Measurements from ENCODE around the gene KCNJ6. TPM values are rescaled to one million over a fixed set of nuclear protein-coding genes. Genes with fewer than 3 reads are reported as not detected.

KCNJ6 gene
- total and polyA plus RNA-seq, 9 of the 15 experiments (the other 6 are each of a cell fraction or from before 2014, with no cell fraction given), result 0.06 to 0.21 (median 0.13) TPM; not detected in 1

DNA sequence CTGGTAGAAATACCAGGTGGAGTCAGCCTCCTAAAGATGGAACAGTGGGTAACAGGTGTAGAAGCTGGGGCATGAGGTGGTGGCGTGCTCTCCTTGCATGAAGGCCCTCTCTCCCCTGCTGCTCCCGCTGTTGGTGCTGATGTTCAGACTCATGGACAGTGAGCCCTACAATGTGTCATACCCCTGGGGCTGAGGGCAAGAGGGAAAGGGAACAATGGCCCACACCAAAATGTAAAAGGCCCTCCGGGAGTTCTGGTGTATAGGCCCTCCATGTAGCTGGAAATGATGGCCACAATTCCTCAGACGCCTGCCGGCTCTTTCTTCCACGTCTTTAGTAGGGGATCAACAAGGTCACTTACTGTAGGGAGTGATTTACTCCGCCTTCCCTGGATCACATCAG is 354.8 kb downstream of the KCNJ6 start:
- Histone ChIP-seq H3K9me1 (ENCODE audit: control insufficient read depth, insufficient read depth, low read length) (no peaks in the 10 kb centered on the region), H3K4me3 (no peak overlapping the region), H4K20me1 (replicated peaks; ENCODE audit: control insufficient read depth, insufficient read depth, low read length) (no peaks in the 10 kb centered on the region), H3K4me2 (ENCODE audit: insufficient read depth, low read length) (no peak overlapping the region), H3K27ac (ENCODE audit: extremely low read depth, low read depth, low read length) (no peak overlapping the region), H2AFZ (ENCODE audit: low read depth, low read length) (peak overlapping the region; percentile 60; the same call in 1 of the 2 replicates), H3K36me3 (ENCODE audit: control insufficient read depth, insufficient read depth, low read length) (no peaks in the 10 kb centered on the region), H3K9me3 (replicated peaks; ENCODE audit: control insufficient read depth, insufficient read depth, low read depth, low read length) (peaks cover 10% of the 10 kb centered on the region), H3K79me2 (ENCODE audit: control insufficient read depth, insufficient read depth, low read length) (peaks cover 10% of the 10 kb centered on the region), H3K4me1 (replicated peaks in 1 of 2; ENCODE audit: control insufficient read depth in 2 of 2, insufficient read depth in 2 of 2, low read length in 2 of 2) (peaks cover 30 to 43% of the 10 kb centered on the region in 2 experiments), H3K27me3 (ENCODE audit: control insufficient read depth in 2 of 2, insufficient read depth in 2 of 2, low read length in 2 of 2) (no peaks in the 10 kb centered on the region), H3K9ac (ENCODE audit: insufficient read depth in 1 of 2, low read depth in 2 of 2, low read length in 2 of 2) (no peak overlapping the region)
- 75% methylated on average over 7 of the region's 7 CpGs for WGBS (ENCODE audit: insufficient coverage, low coverage, missing lambda C conversion rate)
- FAIRE-seq (no peak), DNase-seq (ENCODE audit: extremely low read depth in 1 of 4, low spot score in 3 of 4) (no peak), ATAC-seq (no peak)
- in situ Hi-C loops (cut with MboI), result no loop called here
- ChIA-PET CTCF (ENCODE audit: low intra/inter-chr PET ratio) (no interaction called here), POLR2A (interaction anchor here (0.9 kb wide), 1 partner anchor 21 kb away, joined by 3 read pairs; no protein-coding TSS in a partner anchor)
- TF ChIP-seq ZNF282 (CRISPR knock-in tag; IDR thresholded peaks at IDR 0.05) (no peak), TBP (optimal IDR thresholded peaks at IDR 0.05; ENCODE audit: low read depth, low read length) (no peak), HDAC6 (IDR thresholded peaks at IDR 0.05; ENCODE audit: low read depth, low read length) (no peak), FIP1L1 (IDR thresholded peaks at IDR 0.05; ENCODE audit: low read depth, low read length, poor library complexity, severe bottlenecking) (no peak), FOXK2 (conservative IDR thresholded peaks at IDR 0.05 in 1 of 2, IDR thresholded peaks at IDR 0.05 in 1 of 2; ENCODE audit: low read depth in 2 of 2) (no peak), ZNF212 (CRISPR knock-in tag; IDR thresholded peaks at IDR 0.05) (no peak), GTF2F1 (IDR thresholded peaks at IDR 0.05; ENCODE audit: low read depth, low read length) (no peak), GTF2E2 (tag; IDR thresholded peaks at IDR 0.05) (no peak), ZNF717 (CRISPR knock-in tag; IDR thresholded peaks at IDR 0.05) (no peak), NR3C1 (CRISPR knock-in tag; IDR thresholded peaks at IDR 0.05) (no peak), PTRF (tag; IDR thresholded peaks at IDR 0.05) (no peak)
- TF ChIP-seq, protein P1, sequence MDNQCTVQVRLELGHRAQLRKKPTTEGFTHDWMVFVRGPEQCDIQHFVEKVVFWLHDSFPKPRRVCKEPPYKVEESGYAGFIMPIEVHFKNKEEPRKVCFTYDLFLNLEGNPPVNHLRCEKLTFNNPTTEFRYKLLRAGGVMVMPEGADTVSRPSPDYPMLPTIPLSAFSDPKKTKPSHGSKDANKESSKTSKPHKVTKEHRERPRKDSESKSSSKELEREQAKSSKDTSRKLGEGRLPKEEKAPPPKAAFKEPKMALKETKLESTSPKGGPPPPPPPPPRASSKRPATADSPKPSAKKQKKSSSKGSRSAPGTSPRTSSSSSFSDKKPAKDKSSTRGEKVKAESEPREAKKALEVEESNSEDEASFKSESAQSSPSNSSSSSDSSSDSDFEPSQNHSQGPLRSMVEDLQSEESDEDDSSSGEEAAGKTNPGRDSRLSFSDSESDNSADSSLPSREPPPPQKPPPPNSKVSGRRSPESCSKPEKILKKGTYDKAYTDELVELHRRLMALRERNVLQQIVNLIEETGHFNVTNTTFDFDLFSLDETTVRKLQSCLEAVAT (IDR thresholded peaks at IDR 0.05), result no peak
- TF ChIP-seq, protein P2, sequence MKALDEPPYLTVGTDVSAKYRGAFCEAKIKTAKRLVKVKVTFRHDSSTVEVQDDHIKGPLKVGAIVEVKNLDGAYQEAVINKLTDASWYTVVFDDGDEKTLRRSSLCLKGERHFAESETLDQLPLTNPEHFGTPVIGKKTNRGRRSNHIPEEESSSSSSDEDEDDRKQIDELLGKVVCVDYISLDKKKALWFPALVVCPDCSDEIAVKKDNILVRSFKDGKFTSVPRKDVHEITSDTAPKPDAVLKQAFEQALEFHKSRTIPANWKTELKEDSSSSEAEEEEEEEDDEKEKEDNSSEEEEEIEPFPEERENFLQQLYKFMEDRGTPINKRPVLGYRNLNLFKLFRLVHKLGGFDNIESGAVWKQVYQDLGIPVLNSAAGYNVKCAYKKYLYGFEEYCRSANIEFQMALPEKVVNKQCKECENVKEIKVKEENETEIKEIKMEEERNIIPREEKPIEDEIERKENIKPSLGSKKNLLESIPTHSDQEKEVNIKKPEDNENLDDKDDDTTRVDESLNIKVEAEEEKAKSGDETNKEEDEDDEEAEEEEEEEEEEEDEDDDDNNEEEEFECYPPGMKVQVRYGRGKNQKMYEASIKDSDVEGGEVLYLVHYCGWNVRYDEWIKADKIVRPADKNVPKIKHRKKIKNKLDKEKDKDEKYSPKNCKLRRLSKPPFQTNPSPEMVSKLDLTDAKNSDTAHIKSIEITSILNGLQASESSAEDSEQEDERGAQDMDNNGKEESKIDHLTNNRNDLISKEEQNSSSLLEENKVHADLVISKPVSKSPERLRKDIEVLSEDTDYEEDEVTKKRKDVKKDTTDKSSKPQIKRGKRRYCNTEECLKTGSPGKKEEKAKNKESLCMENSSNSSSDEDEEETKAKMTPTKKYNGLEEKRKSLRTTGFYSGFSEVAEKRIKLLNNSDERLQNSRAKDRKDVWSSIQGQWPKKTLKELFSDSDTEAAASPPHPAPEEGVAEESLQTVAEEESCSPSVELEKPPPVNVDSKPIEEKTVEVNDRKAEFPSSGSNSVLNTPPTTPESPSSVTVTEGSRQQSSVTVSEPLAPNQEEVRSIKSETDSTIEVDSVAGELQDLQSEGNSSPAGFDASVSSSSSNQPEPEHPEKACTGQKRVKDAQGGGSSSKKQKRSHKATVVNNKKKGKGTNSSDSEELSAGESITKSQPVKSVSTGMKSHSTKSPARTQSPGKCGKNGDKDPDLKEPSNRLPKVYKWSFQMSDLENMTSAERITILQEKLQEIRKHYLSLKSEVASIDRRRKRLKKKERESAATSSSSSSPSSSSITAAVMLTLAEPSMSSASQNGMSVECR (CRISPR knock-in tag; IDR thresholded peaks at IDR 0.05), result no peak
- intact Hi-C loops (cut with micrococcal nuclease), result loop anchor here (5.0 to 10.0 kb wide), 2 partner anchors 99 to 337 kb away; no protein-coding TSS in a partner anchor
- no TSS peak for BruUV-seq (replicated peaks)

Data from K562 (cell line).